HPDE6-E6E7 (cell line): ENCODE results near the gene RAD21L1.
A peak's percentile ranks its signal among the peaks of the same experiment; 100 is the strongest.
"Not testable (repeated sequence)": the region's sequence is repeated elsewhere in the genome, so short reads cannot be mapped to it uniquely, and the experiment has no call there.

Source experiments
- DNase-seq: peaks from one replicate; pipeline ENCODE4 v3.0.0; 2011; ENCODE audit warnings: missing footprints; ENCODE audit errors: extremely low spot score

Gene RAD21L1

DNA sequence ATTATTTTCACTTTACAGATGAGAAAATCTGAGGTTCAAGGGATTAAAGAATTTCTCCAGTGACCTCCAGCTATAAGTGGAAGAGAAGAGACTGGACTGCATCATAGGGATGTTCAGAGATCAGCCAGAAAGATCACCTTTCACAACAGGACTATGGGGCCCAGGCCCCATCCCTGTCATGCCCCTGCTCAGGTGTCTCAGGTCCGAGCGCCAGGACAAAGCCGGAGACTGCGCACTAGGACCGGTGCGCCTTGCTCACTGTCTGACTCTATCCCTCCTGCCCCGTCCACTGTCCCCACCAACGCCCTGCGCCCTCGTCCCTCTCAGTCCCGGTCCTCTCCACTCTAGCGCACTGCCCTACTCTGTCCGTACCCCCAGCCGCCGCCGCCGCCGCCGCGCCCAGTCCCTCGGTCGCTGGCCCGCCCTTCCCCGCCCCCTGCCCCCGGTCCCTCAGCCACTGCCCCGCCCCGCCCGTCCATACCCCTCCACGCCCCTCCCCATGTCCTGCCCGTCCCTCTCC lies 521 bp upstream of the RAD21L1 start:
- peak; percentile 90 for DNase-seq

DNA sequence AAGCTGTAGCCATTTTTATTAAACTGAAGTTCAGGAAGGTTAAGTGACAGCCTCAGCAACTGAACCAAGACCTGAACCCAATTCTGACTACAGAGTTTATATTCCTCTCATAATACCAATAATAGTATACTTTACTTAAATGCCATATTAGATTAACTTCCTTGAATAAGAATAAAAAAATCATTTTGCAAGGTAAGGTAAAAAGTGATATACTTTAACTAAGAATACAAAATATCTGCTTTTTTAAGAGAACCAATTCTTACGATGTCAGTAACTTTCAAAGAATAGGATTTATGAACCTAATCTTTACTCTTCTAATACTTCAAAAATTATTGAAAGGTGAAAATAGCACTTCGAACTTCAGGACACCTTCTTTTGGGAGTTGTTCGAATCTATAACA lies 3.7 kb downstream of the RAD21L1 start:
- no peak for DNase-seq

DNA sequence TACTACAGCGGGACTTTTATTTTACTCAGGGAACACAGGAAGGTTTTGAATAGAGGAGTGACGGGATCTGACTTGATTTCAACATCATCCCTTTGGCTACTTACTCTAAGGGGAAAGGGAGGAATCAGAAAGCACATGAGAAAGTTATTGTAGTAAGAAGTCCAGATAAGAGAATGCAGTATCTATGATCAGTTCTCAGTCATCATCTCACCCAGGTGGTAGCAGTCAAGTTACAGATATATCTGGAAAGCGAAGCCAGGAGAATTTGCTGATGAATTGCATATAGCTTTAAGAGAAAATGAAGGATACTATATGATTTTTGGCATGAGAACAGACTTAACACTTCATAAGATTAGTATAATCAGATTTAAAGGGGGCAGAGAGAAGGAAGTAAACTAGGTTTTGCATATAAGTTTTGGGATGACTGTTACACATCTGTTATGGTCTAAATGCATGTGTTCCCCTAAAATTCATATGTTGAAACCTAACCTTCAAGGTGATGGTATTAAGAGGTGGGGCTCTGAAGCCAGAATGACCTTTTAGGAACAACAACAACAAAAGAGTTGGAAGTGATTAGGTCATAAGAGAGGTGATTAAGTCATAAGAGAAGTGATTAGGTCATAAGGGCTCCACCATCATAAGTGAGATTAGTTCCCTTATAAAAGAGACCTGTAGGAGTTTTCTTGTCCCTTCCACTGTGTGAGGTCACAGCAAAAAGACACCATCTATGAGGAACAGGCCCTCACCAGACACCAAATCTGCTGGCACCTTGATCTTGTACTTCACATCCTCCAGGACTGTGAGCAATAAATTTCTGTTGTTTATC lies 6.7 kb downstream of the RAD21L1 start:
- DNase-seq: no peak

GRCh38 chr20:1240549-1240948 lies 14.7 kb downstream of the RAD21L1 start:
- DNase-seq: no peak

DNA sequence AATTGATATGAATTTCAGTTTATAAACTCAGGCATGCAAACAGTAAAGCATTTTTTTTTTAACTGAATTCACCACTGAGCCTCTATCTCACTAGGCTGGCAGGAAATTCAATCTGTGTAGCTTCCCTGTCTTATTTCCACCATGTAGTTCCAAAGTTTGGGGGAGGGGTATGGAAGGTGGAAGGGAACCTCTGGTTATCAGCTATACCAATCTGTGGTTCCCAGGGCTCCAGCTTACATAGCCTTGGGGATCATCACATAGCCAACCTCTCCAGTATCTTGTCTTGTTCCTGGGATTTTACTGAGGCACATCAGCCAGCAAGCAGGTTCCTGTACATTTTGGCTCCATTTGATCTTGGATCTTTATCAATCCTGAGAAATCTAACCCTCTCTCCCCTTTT lies 15.6 kb downstream of the RAD21L1 start:
- DNase-seq: no peak

- no peak for DNase-seq
These were observed 16.3 kb downstream of the RAD21L1 start for GRCh38 chr20:1242099-1242498.

DNA sequence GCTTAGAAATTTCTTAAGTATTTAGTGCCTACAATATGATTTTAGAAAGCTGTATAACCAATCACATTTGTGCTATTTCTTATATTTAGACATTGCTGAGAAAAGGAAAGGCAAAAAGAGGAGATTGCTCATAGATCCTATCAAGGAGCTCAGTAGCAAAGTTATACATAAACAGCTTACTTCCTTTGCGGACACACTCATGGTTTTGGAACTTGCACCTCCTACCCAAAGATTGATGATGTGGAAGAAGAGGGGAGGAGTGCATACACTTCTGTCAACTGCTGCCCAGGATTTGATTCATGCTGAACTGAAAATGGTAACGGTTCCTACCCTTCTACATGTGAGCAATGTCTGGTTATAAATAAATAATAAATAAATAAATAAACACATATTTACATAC lies 16.7 kb downstream of the RAD21L1 start:
- peak; percentile 26 for DNase-seq

GRCh38 chr20:1245578-1245977 lies 19.7 kb downstream of the RAD21L1 start:
- no peak for DNase-seq

DNA sequence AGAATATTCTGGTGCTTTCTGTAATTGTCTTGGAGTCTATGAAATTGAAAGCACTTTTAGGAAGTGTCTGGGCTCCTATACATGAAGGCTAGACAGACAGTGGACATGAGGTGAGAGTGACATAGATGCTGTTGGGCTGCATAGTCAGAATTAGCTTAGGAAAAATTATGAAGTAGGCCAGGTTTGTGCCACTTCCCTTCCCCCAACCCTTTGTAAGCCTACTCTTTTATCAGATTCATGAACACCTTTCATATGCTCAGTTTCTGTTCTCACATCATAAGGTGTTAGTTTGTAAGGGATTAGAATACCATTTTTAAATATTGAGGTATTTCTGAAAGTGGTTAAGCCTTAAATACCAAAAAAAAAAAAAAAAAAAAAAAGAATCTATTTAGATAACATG lies 21.8 kb downstream of the RAD21L1 start:
- DNase-seq: no peak

GRCh38 chr20:1250282-1250681 lies 24.4 kb downstream of the RAD21L1 start:
- DNase-seq: not testable (repeated sequence)

DNA sequence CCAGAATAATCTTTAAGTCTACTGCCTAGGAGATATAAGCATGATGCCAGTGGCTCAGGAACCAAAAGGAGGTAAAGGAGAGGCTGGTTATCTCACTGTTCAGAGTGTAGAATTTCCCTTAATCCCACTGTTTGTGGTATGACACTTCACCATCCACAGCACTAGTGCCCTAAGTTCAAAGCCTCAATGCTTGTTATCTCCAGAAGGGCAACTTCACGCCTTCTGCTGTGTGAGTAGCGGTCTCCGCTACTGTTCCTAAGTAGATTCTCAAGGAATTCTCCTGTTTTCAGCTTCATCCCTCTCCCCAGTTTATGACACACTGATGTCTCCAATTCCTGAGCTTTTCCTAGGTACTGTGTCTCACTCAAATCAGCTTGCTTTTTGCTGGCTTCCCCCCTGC lies 26.6 kb downstream of the RAD21L1 start:
- DNase-seq: no peak

- DNase-seq: no peak
These were observed 28.4 kb downstream of the RAD21L1 start for GRCh38 chr20:1254254-1254653.

- DNase-seq: no peak
These were observed 29.8 kb downstream of the RAD21L1 start for GRCh38 chr20:1255675-1256074.

- no peak for DNase-seq
These were observed 38.0 kb downstream of the RAD21L1 start for GRCh38 chr20:1263853-1264252.

DNA sequence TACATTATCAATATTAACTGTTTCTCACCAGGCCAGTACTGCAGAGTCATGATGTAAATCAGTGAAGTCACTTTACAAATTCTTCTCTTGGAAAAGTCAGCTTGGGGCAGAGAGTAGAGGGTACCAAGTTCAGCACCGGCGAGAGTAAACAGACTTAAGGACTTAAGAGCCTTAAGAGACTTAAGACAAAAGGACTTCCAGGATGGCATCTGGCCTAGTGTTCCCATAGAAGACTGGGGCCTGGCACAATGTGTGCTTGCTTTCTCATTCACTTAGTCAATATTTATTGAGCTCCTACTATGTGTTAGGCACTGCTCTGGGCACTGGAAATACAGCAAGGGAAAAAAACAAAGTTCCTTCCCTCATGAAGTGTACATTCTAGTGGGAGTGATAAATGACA lies 38.9 kb downstream of the RAD21L1 start:
- DNase-seq: no peak

- DNase-seq: no peak
These were observed 39.5 kb downstream of the RAD21L1 start for GRCh38 chr20:1265226-1265915.

DNA sequence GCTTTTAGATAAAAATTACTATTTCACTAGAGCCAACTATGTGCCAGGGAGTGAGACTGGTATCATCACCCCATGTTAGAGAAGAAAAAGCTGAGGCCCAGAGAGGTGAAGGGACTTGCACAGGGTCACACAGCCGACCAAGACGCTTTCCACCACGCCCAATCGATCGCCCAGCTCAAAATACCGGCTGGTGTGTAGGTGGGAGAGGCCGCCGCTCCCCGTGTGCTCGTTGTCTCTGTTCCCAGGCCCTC lies 40.0 kb downstream of the RAD21L1 start:
- DNase-seq: no peak

DNA sequence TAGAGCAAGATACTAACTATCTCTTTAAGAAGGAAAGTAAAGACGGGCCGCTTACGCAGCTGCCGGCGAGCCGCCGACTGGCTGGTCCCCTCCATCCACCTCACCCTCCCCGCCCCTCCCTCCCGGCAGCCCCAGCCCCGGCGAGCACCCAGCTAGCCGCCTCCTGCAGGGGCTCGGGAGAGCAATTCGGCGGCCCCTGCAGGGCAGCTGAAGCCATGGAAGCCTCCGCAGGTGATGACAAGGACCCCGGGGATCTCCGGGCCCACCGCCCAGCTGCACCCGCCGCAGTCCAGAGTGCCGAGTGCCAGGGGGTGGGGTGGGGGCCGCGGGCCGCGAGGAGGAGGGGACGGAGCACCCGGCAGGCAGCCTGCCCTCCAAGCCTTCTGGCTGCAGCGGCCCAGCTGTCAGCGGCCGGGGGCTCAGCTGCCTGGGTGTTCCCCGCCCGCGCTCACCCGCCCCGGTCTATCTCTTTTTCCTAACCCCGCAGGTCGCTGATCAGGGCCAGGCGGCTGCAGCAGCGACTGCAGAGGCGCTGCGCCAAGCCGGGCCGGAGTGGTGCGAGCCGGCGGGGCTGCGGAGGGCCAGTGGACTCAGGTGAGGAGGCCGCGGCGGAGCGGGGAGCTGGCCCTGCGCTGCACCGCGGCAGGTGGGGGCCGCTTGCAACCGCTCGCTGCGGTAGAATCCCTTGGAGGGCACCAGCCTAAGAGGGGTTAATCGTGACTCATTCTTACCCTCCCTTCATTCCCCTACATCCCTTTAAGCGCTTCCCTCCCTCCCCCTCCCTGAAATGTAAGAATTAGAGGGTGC lies 40.5 kb downstream of the RAD21L1 start, which contains the start of gene SNPH:
Gene SNPH (plus strand): TSS at position 128 of the 807 bp plus-strand sequence. CDS start 29,946 bp downstream, outside the sequence.
- DNase-seq: peak; percentile 76

- no peak for DNase-seq
These were observed 41.3 kb downstream of the RAD21L1 start for GRCh38 chr20:1267161-1267560.

DNA sequence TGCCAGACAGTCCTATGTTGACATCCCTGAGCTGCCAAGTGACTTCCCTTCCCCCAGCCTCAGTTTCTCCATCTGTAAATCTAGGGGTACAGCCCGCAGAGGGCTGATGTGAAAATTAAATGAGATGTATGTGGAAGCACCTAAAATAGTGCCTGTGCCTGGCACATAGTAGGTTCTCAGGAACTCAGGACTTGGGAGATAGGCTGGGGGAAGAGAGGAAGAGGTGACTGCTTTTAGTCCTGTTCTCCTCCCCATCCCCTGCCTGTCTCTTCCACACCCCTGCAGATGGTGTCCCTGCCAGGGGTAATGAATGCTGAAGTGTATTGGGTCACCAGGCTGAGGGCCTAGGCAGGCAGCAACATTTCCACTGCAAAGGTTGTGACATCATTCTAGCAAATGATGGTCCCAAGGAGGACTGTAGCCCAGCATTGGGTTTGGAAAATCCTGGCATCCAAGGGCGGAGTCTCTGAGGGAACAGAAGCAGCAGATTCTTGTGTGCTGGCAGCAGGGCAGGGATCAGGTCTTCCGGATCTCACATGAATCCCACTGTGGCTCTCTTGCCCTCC lies 42.0 kb downstream of the RAD21L1 start:
- no peak for DNase-seq

- no peak for DNase-seq
These were observed 43.4 kb downstream of the RAD21L1 start for GRCh38 chr20:1269235-1269634.

DNA sequence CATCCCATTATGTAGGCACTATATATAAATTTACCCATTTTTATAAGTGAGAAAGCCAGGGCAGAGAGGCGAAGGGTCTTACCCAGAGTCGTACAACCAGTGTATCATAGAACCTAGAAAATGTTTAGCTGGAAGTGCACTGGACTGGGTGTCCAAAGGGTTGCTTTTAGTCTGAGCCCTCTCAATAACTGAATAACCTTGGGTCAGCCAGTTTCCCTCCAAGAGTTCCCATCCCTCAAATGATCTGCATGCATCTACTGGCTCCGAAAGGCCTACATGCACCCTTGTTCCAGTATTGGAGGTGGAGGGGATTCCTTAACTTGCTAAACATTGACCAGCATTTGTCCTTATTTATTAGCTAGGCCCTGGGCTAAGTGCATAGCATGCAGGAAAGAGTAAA lies 44.0 kb downstream of the RAD21L1 start:
- DNase-seq: no peak
